A204.1 (cell line): ENCODE results near the gene PCDHB1.
A peak's percentile ranks its signal among the peaks of the same experiment; 100 is the strongest.
"Not testable (repeated sequence)": the region's sequence is repeated elsewhere in the genome, so short reads cannot be mapped to it uniquely, and the experiment has no call there.

Experiments used
- FAIRE-seq: peaks from 2 replicates; lab custom pipeline; 2012; peaks lifted over from hg19 to GRCh38; lab: Jason Lieb, UNC

Gene PCDHB1

DNA sequence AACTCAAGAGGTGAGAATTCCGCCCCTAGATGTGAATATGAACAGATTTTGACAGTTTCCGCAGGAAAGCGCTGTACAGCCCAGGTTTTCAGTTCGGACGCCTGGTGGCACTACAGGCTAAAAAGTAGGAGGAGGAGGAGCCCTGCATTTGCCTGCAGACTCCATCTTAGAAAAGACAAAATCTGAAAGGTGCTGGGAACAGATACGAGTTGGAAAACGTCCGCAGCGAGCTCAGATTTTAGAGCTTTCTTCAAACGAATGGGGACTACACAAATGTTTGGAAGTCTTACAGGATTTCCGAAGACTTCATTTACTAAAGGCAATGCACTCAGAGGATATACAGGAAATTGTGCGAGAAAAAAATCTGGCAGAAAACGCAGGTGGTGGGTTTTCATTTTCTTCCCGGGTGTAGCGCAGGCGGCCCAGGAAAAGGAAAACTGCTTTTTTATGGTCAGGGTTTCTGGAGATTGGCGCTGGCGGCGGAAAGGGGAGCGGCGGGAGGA lies 33.4 kb downstream of the PCDHB1 start:
- peak; percentile 89 for FAIRE-seq

GRCh38 chr5:141094481-141095262 lies 43.5 kb downstream of the PCDHB1 start, which contains the start of gene PCDHB2:
TSS of gene PCDHB2 (plus strand) at chr5:141094615. CDS start at chr5:141094791, 176 bp downstream.
- peak; percentile 98 for FAIRE-seq

DNA sequence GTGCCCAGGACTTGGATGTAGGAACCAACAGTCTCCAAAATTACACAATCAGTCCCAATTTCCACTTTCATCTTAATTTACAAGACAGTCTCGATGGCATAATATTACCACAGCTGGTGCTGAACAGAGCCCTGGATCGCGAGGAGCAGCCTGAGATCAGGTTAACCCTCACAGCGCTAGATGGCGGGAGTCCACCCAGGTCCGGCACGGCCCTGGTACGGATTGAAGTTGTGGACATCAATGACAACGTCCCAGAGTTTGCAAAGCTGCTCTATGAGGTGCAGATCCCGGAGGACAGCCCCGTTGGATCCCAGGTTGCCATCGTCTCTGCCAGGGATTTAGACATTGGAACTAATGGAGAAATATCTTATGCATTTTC lies 44.1 kb downstream of the PCDHB1 start:
- FAIRE-seq, result no peak

GRCh38 chr5:141096181-141096580 lies 45.0 kb downstream of the PCDHB1 start:
- FAIRE-seq, result not testable (repeated sequence)

DNA sequence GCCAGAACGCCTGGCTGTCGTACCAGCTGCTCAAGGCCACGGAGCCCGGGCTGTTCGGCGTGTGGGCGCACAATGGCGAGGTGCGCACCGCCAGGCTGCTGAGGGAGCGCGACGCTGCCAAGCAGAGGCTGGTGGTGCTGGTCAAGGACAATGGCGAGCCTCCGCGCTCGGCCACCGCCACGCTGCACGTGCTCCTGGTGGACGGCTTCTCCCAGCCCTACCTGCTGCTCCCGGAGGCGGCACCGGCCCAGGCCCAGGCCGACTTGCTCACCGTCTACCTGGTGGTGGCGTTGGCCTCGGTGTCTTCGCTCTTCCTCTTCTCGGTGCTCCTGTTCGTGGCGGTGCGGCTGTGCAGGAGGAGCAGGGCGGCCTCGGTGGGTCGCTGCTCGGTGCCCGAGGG lies 45.4 kb downstream of the PCDHB1 start:
- not testable (repeated sequence) for FAIRE-seq

DNA sequence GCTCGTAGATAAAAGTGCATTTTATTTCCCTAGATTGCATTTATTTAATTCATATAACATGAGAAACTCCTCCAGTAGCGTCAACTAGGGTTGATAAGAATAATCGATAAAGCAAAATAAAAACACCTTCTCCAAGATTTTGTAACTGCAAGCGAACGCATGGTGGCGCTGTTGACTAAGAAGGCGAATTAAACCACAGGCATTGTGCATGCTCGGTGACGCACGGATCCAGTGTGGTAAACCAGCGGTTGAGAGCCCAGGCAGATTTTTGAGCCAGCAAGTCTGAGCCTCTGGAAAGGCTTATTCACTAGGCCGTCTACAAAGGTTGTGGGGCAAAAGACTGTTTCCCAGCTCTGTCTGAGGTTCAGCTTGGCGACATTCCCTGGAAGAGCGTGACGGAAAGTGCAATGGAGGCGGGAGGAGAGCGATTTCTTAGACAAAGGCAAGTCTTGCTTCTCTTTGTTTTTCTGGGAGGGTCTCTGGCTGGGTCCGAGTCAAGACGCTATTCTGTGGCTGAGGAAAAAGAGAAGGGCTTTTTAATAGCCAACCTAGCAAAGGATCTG lies 49.1 kb downstream of the PCDHB1 start, which contains the start of gene PCDHB3:
PCDHB3 (plus strand) TSS at position 231 of the 563 bp plus-strand sequence; CDS start at position 408, 177 bp downstream.
- no peak for FAIRE-seq

DNA sequence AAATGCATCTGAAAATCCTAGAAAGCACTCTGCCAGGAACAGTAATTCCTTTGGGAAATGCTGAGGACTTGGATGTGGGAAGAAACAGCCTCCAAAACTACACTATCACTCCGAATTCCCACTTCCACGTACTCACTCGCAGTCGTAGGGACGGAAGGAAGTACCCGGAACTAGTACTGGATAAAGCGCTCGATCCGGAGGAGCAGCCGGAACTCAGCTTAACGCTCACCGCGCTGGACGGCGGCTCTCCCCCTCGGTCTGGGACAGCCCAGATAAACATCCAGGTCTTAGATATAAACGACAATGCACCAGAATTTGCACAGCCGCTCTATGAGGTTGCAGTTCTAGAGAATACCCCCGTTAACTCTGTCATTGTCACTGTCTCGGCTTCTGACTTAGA lies 49.9 kb downstream of the PCDHB1 start:
- FAIRE-seq, result no peak

- not testable (repeated sequence) for FAIRE-seq
Measured at GRCh38 chr5:141102070-141102469, 50.9 kb downstream of the PCDHB1 start.

- not testable (repeated sequence) for FAIRE-seq
Measured at GRCh38 chr5:141102471-141102870, 51.3 kb downstream of the PCDHB1 start.

- no peak for FAIRE-seq
Measured at GRCh38 chr5:141105350-141105749, 54.2 kb downstream of the PCDHB1 start.
